ENCODE data around the gene LGALS1. TPM values are rescaled to one million over a fixed set of nuclear protein-coding genes. Genes with fewer than 3 reads are reported as not detected.
A peak's percentile ranks its signal among the peaks of the same experiment; 100 is the strongest.

The LGALS1 gene
- total and polyA plus RNA-seq, 9 of the 15 experiments (the other 6 are each of a cell fraction or from before 2014, with no cell fraction given): 160 to 800 (median 330) TPM

DNA sequence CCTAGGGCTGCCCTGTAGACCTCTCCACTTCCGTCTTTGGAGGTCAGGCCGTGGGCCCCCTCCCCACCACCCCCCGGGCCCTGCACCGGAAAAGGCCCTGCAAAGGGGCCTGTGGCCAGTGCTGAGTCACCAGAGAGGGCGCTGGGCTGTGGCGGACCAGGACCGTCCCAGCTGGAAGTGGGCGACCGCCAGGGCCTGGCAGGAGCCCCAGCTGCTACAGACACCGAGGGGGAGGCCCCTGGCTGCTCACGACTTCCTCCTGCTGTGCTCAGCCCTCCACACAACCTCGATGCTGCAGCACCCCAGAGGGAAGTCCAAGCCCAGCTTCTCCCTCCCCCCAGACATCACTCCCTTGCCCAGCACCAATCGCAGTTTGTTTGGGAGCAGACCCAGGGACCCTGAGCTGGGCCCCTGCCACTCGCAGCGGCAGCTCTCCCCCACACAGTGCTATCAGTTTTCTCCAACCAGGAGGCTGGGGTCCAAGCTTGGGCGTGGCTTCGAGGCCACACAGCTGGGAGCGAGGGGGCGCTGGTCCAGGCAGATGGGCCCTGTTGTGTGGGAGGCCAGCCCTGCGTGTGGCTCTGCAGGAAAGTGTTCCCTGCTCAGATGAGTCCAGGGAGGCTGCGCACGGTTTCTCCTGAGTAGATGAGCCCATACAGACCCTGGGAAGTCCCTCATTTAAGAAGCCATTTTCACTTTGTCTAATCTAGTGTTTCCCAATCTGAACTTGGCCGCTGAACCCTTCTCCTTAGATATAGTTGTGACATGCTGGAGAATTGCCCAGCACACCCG is 41.6 kb upstream of the LGALS1 start (continued):
- TF ChIP-seq, protein P1, sequence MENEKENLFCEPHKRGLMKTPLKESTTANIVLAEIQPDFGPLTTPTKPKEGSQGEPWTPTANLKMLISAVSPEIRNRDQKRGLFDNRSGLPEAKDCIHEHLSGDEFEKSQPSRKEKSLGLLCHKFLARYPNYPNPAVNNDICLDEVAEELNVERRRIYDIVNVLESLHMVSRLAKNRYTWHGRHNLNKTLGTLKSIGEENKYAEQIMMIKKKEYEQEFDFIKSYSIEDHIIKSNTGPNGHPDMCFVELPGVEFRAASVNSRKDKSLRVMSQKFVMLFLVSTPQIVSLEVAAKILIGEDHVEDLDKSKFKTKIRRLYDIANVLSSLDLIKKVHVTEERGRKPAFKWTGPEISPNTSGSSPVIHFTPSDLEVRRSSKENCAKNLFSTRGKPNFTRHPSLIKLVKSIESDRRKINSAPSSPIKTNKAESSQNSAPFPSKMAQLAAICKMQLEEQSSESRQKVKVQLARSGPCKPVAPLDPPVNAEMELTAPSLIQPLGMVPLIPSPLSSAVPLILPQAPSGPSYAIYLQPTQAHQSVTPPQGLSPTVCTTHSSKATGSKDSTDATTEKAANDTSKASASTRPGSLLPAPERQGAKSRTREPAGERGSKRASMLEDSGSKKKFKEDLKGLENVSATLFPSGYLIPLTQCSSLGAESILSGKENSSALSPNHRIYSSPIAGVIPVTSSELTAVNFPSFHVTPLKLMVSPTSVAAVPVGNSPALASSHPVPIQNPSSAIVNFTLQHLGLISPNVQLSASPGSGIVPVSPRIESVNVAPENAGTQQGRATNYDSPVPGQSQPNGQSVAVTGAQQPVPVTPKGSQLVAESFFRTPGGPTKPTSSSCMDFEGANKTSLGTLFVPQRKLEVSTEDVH (IDR thresholded peaks at IDR 0.05; ENCODE audit: low read depth, partially characterized antibody): no peak
- no peak for TF ChIP-seq ATF7 (IDR thresholded peaks at IDR 0.05)
- TF ChIP-seq ARID1B (IDR thresholded peaks at IDR 0.05): peak; percentile 57
- TF ChIP-seq FOXJ3 (CRISPR knock-in tag; IDR thresholded peaks at IDR 0.05): no peak
- no peak for TF ChIP-seq RFX5 (IDR thresholded peaks at IDR 0.05; ENCODE audit: low read depth, low read length)
- TF ChIP-seq, protein P2, sequence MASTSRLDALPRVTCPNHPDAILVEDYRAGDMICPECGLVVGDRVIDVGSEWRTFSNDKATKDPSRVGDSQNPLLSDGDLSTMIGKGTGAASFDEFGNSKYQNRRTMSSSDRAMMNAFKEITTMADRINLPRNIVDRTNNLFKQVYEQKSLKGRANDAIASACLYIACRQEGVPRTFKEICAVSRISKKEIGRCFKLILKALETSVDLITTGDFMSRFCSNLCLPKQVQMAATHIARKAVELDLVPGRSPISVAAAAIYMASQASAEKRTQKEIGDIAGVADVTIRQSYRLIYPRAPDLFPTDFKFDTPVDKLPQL (IDR thresholded peaks at IDR 0.05; ENCODE audit: extremely low read depth, insufficient read length): no peak
- no peak for TF ChIP-seq SREBF1 (IDR thresholded peaks at IDR 0.05; ENCODE audit: borderline replicate concordance, low read depth, low read length)
- TF ChIP-seq, protein P3, sequence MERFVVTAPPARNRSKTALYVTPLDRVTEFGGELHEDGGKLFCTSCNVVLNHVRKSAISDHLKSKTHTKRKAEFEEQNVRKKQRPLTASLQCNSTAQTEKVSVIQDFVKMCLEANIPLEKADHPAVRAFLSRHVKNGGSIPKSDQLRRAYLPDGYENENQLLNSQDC (CRISPR knock-in tag; IDR thresholded peaks at IDR 0.05): no peak
- TF ChIP-seq ZNF764 (CRISPR knock-in tag; IDR thresholded peaks at IDR 0.05; ENCODE audit: low read depth): no peak
- TF ChIP-seq TEAD4 (IDR thresholded peaks at IDR 0.05; ENCODE audit: low read length): no peak
- TF ChIP-seq TEAD4 (CRISPR knock-in tag; IDR thresholded peaks at IDR 0.05; ENCODE audit: borderline replicate concordance): no peak
- TF ChIP-seq HDGF (IDR thresholded peaks at IDR 0.05): 0 out of 2 replicates have a peak, but pooled peaks have one; percentile 21
- TF ChIP-seq EZH2 (IDR thresholded peaks at IDR 0.05; ENCODE audit: borderline replicate concordance, low read depth, low read length): no peak
- no peak for TF ChIP-seq SMAD1 (IDR thresholded peaks at IDR 0.05; ENCODE audit: low read depth, low read length, partially characterized antibody)
- no peak for TF ChIP-seq NELFE (IDR thresholded peaks at IDR 0.05; ENCODE audit: insufficient read depth, insufficient read length)
- no peak for TF ChIP-seq TCF7 (IDR thresholded peaks at IDR 0.05; ENCODE audit: borderline replicate concordance)
- TF ChIP-seq KLF6 (CRISPR knock-in tag; IDR thresholded peaks at IDR 0.05; ENCODE audit: borderline replicate concordance): no peak
- no peak for TF ChIP-seq NFATC3 (IDR thresholded peaks at IDR 0.05)
- TF ChIP-seq ZNF133 (CRISPR knock-in tag; IDR thresholded peaks at IDR 0.05): no peak
- TF ChIP-seq XRCC3 (IDR thresholded peaks at IDR 0.05): no peak
- no peak; the same call in 1 of the 2 replicates for TF ChIP-seq ZNF316 (IDR thresholded peaks at IDR 0.05)
- TF ChIP-seq BRCA1 (IDR thresholded peaks at IDR 0.05): no peak
- TF ChIP-seq BRCA1 (CRISPR knock-in tag; IDR thresholded peaks at IDR 0.05): no peak
- TF ChIP-seq, protein P4, sequence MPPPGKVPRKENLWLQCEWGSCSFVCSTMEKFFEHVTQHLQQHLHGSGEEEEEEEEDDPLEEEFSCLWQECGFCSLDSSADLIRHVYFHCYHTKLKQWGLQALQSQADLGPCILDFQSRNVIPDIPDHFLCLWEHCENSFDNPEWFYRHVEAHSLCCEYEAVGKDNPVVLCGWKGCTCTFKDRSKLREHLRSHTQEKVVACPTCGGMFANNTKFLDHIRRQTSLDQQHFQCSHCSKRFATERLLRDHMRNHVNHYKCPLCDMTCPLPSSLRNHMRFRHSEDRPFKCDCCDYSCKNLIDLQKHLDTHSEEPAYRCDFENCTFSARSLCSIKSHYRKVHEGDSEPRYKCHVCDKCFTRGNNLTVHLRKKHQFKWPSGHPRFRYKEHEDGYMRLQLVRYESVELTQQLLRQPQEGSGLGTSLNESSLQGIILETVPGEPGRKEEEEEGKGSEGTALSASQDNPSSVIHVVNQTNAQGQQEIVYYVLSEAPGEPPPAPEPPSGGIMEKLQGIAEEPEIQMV (tag; conservative IDR thresholded peaks at IDR 0.05; ENCODE audit: low read depth): no peak
- TF ChIP-seq NR2C2 (CRISPR knock-in tag; IDR thresholded peaks at IDR 0.05): no peak
- TF ChIP-seq NR2C2 (tag; IDR thresholded peaks at IDR 0.05): peak; percentile 33; the same call in 1 of the 2 replicates
- TF ChIP-seq ZNF436 (CRISPR knock-in tag; IDR thresholded peaks at IDR 0.05): no peak

Data from K562 (cell line).